Activated naive CD8-positive, alpha-beta T cell treated with anti-CD3 and anti-CD28 coated beads, Interleukin-2, amount 10 ng/mL, durations not matched to agents 7 days and 5 days (primary cell): ENCODE data around the gene CHID1. TPM values are rescaled to one million over a fixed set of nuclear protein-coding genes. Genes with fewer than 3 reads are reported as not detected.
A peak's percentile ranks its signal among the peaks of the same experiment; 100 is the strongest.

Source experiments
- ATAC-seq: fragments of 150-1000 bp; cut with Tn5 transposase; one replicate; pipeline ENCODE4 v1.10.0; 2021; ENCODE audit warnings: low read depth, moderate library complexity
- POLR2A ChIA-PET: fragments of 350-600 bp; sonication (Branson Sonifier 250); formaldehyde crosslinking; loops from one replicate; lab custom pipeline; 2021; ENCODE audit warnings: antibody characterized with exemption; lab: Charles Lee
- DNase-seq: peaks from one replicate; pipeline ENCODE4 v3.0.0; 2021
- H3K27ac Mint-ChIP-seq: one replicate; pipeline ENCODE4 v1.8.0; 2022; ENCODE audit warnings: mild to moderate bottlenecking, mixed read lengths
- H3K27me3 Mint-ChIP-seq: one replicate; pipeline ENCODE4 v1.8.0; 2022; ENCODE audit warnings: mild to moderate bottlenecking, moderate library complexity, mixed read lengths
- H3K36me3 Mint-ChIP-seq: one replicate; pipeline ENCODE4 v1.8.0; 2021; ENCODE audit warnings: mild to moderate bottlenecking, mixed read lengths
- H3K4me1 Mint-ChIP-seq: one replicate; pipeline ENCODE4 v1.8.0; 2021; ENCODE audit warnings: mixed read lengths
- H3K4me3 Mint-ChIP-seq: one replicate; pipeline ENCODE4 v1.8.0; 2022; ENCODE audit warnings: mild to moderate bottlenecking, moderate library complexity, mixed read lengths
- H3K9me3 Mint-ChIP-seq: one replicate; pipeline ENCODE4 v1.8.0; 2021; ENCODE audit warnings: mixed read lengths
- total RNA-seq, 2 experiments: library from RNA; stranded (reverse); gene quantifications; one replicate each; pipeline ENCODE4 v1.2.3, GENCODE V29; 2021

The CHID1 gene
- total RNA-seq, 2 experiments from 2014 or later, result 39.7 to 47.9 TPM

DNA sequence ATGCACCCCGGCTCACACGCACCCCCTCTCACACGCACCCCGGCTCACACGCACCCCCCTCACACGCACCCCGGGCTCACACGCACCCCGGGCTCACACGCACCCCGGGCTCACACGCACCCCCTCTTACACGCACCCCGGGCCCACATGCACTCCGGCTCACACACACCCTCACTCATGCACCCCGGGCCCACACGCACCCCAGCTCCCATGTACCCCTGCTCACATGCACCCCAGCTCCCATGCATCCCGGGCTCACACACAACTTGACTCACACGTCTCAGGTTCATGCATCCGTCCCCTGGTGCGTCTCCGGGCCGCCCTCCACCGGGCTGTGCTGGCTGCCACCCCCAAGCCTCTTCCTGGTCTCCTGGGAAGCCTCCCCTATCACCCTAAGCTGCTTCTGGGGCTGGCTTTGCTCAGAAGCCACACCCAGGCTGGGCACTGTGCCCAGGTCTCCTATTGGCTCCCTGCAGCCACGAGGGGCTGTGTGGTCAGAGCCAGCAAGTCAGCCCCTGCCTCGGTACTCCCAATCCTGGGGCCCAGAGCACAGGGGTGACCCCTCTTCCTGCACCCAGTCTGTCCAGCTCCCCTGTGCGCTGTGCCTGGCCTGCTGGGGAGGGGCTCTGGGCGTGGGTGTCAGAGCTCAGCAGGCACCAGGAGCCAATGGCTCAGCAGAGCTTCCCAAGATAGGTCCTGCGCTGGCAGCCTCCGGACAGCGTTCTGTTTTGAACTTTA lies 51.0 kb downstream of the CHID1 start:
- POLR2A ChIA-PET, result no interaction called here
- H3K4me3 Mint-ChIP-seq, result no peak overlapping the region
- ATAC-seq (no peak), DNase-seq (no peak)
- H3K27me3 Mint-ChIP-seq, result no peaks in the 10 kb centered on the region
- no peaks in the 10 kb centered on the region for H3K9me3 Mint-ChIP-seq
- no peaks in the 10 kb centered on the region for H3K4me1 Mint-ChIP-seq
- H3K27ac Mint-ChIP-seq, result no peak overlapping the region
- H3K36me3 Mint-ChIP-seq, result peaks cover 2% of the 10 kb centered on the region

DNA sequence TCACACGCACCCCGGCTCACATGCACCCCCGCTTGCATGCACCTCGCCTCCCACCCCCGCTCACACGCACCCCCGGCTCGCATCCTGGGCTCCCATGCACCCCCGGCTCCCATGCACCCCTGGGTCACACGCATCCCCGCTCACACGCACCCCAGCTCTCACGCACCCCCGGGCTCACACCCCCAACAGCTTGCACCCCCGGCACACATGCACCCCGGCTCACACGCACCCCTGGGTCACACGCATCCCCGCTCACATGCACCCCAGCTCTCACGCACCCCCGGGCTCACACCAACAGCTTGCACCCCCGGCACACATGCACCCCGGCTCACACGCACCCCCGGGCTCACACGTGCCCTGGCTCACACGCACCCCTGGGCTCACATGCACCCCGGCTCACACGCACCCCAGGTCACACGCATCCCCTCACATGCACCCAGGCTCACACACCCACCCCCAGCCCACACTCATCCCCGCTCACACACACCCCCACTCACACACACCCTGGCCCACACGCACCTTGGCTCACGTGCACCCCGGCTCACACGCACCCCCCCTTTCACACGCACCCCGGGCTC lies 51.8 kb downstream of the CHID1 start:
- POLR2A ChIA-PET, result no interaction called here
- no peaks in the 10 kb centered on the region for H3K9me3 Mint-ChIP-seq
- DNase-seq, result no peak
- no peaks in the 10 kb centered on the region for H3K4me1 Mint-ChIP-seq
- H3K36me3 Mint-ChIP-seq, result peaks cover 2% of the 10 kb centered on the region
- H3K4me3 Mint-ChIP-seq, result no peak overlapping the region
- H3K27me3 Mint-ChIP-seq, result no peaks in the 10 kb centered on the region
- no peak overlapping the region for H3K27ac Mint-ChIP-seq
- ATAC-seq, result no peak

GRCh38 chr11:858053-858761 lies 52.4 kb downstream of the CHID1 start:
- no peaks in the 10 kb centered on the region for H3K27me3 Mint-ChIP-seq
- H3K27ac Mint-ChIP-seq, result no peak overlapping the region
- ATAC-seq (no peak), DNase-seq (no peak)
- H3K4me1 Mint-ChIP-seq, result no peaks in the 10 kb centered on the region
- POLR2A ChIA-PET, result no interaction called here
- peaks cover 2% of the 10 kb centered on the region for H3K36me3 Mint-ChIP-seq
- no peaks in the 10 kb centered on the region for H3K9me3 Mint-ChIP-seq
- H3K4me3 Mint-ChIP-seq, result no peak overlapping the region

DNA sequence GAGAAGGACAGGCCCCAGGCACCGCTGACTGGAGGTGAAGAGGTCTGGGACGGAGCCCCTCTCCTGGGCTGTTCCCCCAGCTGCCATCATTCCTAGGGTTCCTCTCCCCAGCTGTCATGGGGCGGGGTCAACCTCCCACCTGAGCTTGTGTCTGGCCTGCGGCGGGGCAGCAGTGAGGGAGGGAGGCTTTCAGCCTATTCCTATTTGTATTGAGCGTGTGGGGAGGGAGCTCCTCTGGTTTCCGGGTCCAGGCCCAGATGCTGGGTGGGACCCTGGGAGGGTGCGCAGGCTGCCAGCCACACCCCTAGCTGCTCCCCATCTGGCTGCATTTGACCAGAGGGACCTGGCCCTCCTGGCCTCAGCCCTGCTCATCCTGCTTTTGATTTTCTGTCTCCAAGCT lies 54.2 kb downstream of the CHID1 start:
- Mint-ChIP-seq H3K27ac (no peak overlapping the region), H3K4me3 (no peak overlapping the region), H3K9me3 (no peaks in the 10 kb centered on the region), H3K36me3 (peaks cover 2% of the 10 kb centered on the region), H3K27me3 (no peaks in the 10 kb centered on the region), H3K4me1 (no peaks in the 10 kb centered on the region)
- POLR2A ChIA-PET, result no interaction called here
- no peak for DNase-seq
- ATAC-seq, result no peak

- Mint-ChIP-seq H3K4me3 (no peak overlapping the region), H3K4me1 (no peaks in the 10 kb centered on the region), H3K27ac (no peak overlapping the region), H3K36me3 (peaks cover 2% of the 10 kb centered on the region), H3K9me3 (no peaks in the 10 kb centered on the region), H3K27me3 (no peaks in the 10 kb centered on the region)
- no peak for ATAC-seq
- POLR2A ChIA-PET, result no interaction called here
- no peak for DNase-seq
Measured at GRCh38 chr11:855796-856195, 54.8 kb downstream of the CHID1 start.

- Mint-ChIP-seq H3K36me3 (peaks cover 2% of the 10 kb centered on the region), H3K27me3 (no peaks in the 10 kb centered on the region), H3K4me1 (no peaks in the 10 kb centered on the region), H3K27ac (no peak overlapping the region), H3K4me3 (no peak overlapping the region), H3K9me3 (no peaks in the 10 kb centered on the region)
- DNase-seq (no peak), ATAC-seq (no peak)
- POLR2A ChIA-PET, result no interaction called here
Measured at GRCh38 chr11:855330-855674, 55.3 kb downstream of the CHID1 start.

- H3K36me3 Mint-ChIP-seq, result peaks cover 2% of the 10 kb centered on the region
- no peaks in the 10 kb centered on the region for H3K9me3 Mint-ChIP-seq
- no peak overlapping the region for H3K4me3 Mint-ChIP-seq
- POLR2A ChIA-PET, result no interaction called here
- H3K27ac Mint-ChIP-seq, result no peak overlapping the region
- no peaks in the 10 kb centered on the region for H3K4me1 Mint-ChIP-seq
- DNase-seq (no peak), ATAC-seq (no peak)
- H3K27me3 Mint-ChIP-seq, result no peaks in the 10 kb centered on the region
Measured at GRCh38 chr11:854601-855329, 55.8 kb downstream of the CHID1 start.

DNA sequence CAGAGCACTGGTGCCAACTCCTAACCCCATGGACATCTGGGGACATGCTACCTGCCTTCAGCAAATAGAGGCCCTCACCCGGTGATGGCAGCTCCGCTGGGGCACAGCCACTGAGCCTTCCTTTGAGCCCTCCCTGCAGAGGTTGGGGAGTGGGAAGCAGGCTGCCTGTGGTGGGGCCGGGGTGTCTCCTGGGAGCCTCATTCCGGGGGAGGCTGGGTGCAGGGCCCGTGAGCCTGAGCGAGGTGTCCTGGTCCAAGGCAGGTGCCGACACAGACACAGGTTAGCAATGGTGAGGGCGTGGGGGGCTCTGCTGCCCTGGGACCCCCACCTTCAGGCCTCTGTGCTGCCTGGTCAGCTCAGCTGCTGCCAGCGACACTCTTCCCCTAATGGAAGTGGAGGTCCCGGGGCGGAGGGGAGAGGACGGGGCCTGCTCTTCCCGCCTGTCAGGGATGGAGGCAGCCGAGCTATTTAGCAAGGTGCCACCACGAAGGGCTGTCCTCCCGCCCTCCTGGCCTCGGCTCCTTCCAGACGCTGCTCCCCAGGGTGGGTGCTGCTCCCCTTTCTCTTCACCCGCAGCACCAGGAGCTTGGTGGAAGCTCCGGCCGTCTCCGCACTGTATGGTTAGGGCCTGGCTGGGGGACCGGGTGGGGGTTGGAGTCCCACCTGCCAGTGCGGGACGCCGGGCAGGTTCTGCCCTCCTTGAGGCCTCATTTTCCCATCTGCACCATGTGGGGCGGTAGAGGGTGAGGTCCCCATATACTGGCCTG lies 56.7 kb downstream of the CHID1 start:
- POLR2A ChIA-PET, result no interaction called here
- Mint-ChIP-seq H3K4me1 (no peaks in the 10 kb centered on the region), H3K27me3 (peaks cover 3% of the 10 kb centered on the region), H3K36me3 (peaks cover 2% of the 10 kb centered on the region), H3K27ac (no peak overlapping the region), H3K4me3 (no peak overlapping the region), H3K9me3 (no peaks in the 10 kb centered on the region)
- ATAC-seq (no peak), DNase-seq (no peak)

- no peaks in the 10 kb centered on the region for H3K9me3 Mint-ChIP-seq
- peaks cover 3% of the 10 kb centered on the region for H3K4me1 Mint-ChIP-seq
- no peaks in the 10 kb centered on the region for H3K36me3 Mint-ChIP-seq
- peaks cover 6% of the 10 kb centered on the region for H3K27me3 Mint-ChIP-seq
- ATAC-seq (no peak), DNase-seq (no peak)
- no peak overlapping the region for H3K27ac Mint-ChIP-seq
- no peak overlapping the region for H3K4me3 Mint-ChIP-seq
- POLR2A ChIA-PET, result no interaction called here
Measured at GRCh38 chr11:852762-853161, 57.8 kb downstream of the CHID1 start.

GRCh38 chr11:850775-851763 lies 59.5 kb downstream of the CHID1 start:
- DNase-seq (no peak), ATAC-seq (no peak)
- POLR2A ChIA-PET, result no interaction called here
- H3K36me3 Mint-ChIP-seq, result no peaks in the 10 kb centered on the region
- H3K4me1 Mint-ChIP-seq, result peaks cover 5% of the 10 kb centered on the region
- H3K4me3 Mint-ChIP-seq, result no peak overlapping the region
- H3K9me3 Mint-ChIP-seq, result no peaks in the 10 kb centered on the region
- H3K27ac Mint-ChIP-seq, result no peak overlapping the region
- H3K27me3 Mint-ChIP-seq, result peaks cover 6% of the 10 kb centered on the region

DNA sequence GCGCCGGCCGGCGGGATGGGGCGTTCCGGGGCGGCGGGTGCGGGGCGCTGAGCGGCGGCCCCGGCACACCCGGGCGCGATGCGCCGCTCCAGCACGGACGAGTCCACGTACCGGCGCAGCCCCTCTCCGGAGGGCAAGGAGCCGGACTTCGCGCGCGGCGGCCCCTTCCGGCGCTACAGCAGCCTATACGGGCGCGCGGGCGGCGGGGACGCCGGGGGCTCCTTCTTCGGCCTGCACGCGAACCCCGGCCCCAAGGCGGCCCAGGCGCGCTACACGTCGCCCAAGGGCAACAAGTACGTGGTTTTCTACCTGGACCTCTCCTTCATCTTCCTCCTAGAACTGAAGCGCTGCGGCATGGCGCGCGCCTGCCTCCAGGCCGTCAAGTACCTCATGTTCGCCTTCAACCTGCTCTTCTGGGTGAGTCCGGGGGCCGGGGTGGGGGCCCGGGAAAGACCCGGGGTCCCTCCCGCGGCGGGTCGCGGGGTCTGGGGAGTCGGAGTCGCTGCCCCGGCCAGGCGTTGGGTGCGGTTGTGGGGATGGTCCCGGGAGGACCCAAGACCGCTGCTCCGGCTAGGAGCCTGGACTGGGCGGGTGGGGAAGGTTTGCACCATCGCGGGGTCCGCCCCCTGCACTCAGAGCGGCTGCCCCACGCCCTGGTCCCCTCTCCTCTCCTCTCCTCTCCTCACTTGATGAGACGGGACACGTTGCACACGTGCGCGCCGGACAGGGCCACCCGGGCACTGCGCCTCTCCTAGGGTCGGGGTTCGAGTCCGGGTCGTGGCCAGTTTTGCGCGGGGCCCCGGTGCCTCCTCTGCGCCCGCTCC lies 60.4 kb downstream of the CHID1 start:
- H3K27me3 Mint-ChIP-seq, result peaks cover 6% of the 10 kb centered on the region
- no peak for ATAC-seq
- POLR2A ChIA-PET, result no interaction called here
- H3K36me3 Mint-ChIP-seq, result no peaks in the 10 kb centered on the region
- H3K4me3 Mint-ChIP-seq, result peak overlapping the region; percentile 37
- no peak overlapping the region for H3K27ac Mint-ChIP-seq
- DNase-seq, result no peak
- H3K9me3 Mint-ChIP-seq, result no peaks in the 10 kb centered on the region
- peaks cover 5% of the 10 kb centered on the region for H3K4me1 Mint-ChIP-seq
